Stimulated activated CD4-positive, alpha-beta T cell treated with anti-CD3 and anti-CD28 coated beads, Interleukin-12 subunit alpha, Interleukin-12 subunit beta, amount 100 ng/mL, for 4 hours (primary cell): ENCODE results near the gene AHI1.

Experiments
- DNase-seq: peaks from one replicate; pipeline ENCODE4 v3.0.0-alpha.2; 2020

AHI1 gene

DNA sequence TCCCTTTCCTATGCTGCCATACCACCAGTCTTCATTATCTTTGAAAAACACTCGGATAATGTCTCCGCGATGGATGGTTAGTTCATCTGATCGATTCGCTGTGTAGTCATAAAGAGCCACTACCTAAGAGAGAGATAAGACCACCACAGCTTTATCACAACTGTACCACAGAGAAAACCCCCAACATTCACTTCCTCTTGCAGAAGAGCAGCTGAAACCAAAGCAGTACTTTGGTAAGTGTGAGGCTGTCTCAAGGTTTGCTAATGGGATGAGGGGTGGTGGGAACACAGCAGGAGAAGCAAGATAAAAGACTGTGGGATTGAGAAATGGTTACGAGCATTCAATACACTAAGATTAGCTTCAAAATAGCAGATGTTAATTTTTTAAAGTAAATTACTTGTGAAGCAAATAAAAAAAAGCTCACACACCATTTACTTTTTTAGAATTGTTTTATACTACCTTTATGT lies 174.3 kb downstream of the AHI1 start:
- DNase-seq: no peak

DNA sequence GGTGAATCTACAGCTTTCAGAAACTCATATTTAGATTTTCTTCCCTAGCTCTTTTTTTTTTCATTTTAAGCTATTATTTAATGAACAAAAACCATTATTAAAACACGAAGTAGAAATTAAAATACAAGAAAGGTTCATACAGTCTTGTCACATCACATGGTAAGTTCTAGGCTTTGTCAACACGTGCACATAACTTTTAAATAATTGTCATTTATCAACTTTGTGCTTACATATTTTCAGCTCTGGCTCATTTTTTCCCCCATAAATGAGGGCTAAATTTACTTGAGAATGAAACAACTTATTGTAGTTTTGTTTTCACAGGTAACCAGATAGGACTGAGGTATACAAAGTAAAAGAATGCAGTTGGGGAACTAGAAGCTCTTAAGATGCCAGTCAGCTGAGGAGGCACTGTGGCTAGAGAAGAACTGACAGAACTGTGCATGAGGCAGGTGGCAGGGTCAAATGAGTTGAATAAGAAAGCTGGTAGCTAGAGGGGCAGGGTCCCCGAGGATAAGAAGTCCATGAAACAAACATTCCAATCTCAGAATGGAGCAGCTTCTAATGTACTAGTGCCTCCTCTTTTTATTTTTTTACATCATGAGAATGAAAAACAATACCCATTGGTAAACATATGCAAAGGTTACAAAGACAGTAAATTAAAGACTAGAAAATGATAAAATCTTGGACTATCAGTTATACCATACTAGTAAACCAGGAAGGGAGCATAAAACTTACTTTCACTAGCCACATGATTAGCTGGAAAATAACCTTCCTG lies 174.9 kb downstream of the AHI1 start:
- DNase-seq: no peak

DNA sequence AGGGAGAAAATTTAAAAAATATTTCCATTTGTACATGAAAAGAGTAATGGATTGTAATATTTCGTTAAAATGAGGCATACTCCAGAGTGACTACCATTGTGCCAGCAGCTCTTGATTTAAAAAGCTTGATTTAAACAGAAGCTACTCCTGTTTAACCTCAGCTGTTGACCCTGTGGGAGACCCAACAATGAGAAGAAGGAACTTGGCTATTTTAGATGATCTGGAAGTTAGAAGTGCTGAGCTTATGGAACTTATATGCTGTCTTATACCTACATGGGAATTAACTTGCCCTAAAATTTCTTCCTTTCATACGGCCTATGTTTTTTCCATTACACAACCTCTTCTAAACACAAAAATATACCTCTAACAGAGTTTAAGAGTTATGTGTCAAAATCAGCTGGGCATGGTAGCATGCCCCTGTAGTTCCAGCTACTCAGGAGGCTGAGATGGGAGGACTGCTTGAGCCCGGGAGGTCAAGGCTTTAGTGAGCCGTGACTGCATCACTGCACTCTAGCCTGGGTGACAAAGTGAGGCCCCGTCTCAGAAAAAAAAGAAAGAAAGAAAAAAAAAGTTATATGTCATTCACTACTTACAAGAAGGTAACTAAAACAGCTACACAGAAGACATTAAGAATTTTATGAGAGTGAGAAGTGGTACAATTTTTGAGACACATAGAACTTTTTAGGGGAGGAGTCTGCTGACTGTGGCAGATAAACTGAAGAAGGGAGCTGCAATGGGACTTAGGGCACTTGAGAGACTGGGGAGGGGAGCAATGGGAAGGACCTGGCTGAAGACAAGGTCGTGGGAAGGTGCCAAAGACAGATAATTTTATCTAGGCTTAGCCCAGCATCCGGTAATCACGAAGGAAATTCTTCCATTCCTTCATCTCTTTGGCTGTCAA lies 176.6 kb downstream of the AHI1 start:
- no peak for DNase-seq

DNA sequence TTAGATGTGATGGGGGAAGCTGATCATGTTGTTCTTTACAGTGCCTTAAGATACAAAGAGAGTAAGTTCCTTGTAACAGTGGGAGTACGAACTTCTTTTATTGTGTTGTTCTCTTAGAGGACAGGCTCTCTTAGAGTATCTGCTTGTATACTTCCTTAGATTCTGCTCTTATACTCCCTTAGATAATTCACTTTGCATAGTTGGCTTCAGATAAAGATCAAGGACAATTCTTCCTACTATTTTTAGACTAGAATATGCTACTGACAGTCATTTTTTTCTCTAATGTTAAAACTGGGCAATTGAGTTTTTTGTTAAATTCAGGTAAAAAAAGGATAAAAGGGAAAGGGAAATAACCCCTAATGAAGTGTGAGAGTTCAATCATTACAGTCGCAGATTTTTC lies 177.7 kb downstream of the AHI1 start:
- DNase-seq: no peak

DNA sequence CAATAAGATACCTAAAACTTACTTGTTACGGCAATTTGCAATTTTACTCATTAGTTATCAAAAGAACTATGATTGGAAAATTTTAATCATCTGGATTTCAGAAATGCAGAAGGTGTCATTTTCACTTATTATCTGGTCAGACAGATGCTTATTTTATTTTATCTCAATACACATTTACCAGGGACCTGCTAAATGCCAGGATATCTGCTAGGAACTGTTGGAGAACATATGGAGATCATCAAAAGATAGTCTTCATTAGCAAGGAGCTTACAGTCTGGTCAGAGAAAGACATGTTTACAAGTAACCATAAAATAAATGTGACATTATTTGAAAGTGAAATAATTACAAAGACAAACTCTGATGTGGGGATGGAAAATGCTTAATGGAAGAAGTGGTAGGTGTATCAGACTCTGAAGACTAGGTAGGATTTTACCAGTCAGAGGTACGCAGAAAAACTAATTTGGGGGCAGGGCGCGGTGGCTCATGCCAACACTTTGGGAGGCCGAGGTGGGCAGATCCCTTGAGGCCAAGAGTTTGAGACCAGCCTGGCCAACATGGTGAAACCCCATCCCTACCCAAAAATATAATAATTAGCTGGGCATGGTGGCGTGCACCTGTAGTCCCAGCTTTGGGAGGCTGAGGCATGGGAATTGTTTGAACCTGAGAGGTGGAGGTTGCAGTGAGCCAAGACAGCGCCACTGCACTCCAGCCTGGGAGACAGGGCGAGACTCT lies 178.6 kb downstream of the AHI1 start:
- DNase-seq: no peak

DNA sequence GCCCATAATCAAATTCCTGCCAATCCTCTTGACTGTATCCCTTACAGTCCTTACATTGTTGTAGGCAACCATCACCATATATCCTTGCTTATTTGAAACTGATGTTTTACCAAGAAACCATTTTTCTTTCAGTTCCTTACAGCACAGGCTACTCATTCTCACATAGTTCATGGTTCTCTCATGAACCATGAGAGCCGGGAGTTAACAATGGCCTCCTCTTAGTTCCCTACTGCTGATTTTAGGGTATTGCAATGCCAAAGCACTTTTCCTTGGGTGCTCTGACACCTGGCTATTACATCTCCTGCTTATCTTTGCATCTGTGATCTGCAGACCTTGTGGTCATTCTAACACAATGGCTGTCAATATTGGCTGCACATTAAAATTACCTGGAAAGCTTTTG lies 183.0 kb downstream of the AHI1 start:
- no peak for DNase-seq

DNA sequence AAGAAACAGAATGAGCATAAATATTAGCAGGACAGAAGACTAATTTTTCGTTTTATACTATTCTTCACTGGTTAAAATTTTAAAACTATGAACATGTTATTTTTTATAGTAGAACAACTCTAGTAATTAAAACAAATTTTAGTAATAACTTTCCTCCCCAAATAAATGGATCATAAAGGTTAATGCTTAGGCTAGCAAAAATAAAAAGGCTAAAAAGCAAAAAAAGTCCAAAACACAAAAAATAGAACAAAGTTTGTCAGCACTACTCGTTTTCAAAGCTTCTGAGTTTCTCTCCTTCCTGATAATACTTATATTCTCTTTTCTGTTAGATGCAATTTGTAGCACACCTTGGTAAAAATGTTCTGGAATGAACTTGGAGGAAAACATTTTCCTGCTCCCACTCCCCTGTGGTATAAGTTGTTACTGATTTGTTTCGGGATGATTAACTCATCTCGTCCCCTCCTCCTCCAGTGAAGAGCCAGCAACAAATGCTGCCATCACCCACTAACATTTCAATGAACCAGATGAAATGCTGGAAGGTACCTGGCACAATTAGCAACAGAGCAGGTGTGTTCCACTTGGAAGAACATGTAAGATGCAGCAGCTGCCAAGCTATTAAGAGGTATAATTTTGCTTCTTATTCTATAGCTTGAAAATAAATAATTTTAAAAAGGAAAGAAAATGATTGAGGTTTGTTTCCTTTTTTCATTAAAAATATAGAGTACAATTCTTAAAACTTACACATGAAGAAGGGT lies 185.9 kb downstream of the AHI1 start:
- no peak for DNase-seq

DNA sequence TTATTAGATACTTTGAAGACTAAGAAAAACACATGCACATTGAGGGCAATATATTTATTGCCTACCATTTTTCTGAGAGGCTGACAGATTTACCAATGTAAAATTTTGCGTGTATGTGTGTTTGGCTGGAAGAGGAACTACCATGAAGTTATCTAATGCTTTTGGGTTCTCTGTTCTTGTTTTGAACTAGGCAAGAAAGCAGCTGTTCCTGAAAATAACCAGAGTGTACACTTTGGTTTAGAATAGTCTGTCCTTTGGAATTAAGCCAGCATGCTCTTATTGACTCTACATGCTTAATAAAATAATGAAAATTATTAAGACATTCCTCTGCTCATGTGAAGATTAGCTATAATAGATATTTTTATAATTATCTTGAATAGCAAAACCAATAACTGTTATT lies 187.2 kb downstream of the AHI1 start:
- DNase-seq: no peak

DNA sequence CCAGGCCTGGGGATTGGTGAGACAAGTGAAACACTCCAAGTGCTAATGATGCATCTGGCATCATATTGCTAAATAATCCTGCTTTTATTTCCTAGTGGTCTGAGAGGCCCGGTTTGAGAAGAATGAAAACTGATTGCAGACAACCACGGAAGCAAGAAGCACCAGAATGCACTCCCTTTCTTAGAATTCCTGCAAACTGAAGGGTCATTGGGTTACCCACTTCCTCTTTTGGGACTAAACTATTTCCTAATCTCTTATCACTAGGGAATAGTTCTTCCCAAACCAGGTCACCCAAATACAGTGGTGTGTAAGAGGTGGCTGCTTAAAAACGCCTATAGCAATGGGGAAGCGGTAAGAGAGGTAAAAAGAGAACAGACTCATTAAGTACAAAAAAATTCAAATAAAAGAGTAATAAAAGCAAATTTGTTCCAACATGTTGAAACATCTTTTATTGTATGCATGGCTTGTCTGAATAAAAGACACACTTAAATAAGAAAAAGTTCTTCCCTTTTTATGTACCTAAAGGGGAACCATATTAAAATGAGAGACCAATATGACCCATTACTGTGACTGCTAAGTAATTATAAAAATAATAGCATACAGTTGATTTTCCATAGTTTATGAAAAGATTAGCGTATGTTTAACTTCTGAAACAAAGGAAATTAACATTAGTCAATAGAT lies 190.7 kb downstream of the AHI1 start:
- no peak for DNase-seq

DNA sequence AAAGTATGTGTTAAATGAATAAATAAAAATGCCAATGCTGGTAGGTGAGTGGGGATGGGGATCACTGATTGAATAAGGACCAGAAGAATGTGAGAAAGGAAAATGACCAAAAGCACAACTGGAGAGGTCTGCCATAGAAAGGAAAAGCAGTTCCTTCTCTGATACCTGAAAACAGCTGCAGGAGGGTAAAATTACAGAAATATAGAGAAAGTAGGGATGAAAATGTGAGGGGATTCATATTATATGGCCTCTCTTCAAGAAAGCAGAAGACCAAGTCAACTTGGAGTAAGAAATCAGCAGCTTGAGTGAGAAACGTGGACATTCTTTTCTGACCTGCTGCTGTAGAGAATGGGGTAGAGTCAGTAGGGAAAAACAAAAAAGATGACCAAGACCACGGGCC lies 191.4 kb downstream of the AHI1 start:
- no peak for DNase-seq

DNA sequence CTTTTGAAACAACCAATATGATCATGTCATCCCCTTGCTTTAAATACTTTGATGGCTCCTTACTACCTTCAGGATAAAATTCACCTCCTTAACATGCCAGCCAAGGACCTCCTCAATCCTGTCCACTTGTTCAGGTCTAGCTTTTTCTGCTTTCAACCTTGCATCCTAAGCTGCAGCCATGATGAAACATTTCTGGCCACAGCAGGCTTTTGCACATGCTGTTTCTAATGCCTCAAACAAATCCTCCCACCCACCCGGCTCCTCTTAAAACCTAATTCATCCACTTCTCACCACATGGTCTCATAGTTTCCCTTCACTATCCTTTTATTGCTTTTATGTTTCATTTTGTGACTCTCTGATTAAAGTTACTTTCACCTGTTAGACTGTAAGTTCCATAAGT lies 191.9 kb downstream of the AHI1 start:
- DNase-seq: no peak

DNA sequence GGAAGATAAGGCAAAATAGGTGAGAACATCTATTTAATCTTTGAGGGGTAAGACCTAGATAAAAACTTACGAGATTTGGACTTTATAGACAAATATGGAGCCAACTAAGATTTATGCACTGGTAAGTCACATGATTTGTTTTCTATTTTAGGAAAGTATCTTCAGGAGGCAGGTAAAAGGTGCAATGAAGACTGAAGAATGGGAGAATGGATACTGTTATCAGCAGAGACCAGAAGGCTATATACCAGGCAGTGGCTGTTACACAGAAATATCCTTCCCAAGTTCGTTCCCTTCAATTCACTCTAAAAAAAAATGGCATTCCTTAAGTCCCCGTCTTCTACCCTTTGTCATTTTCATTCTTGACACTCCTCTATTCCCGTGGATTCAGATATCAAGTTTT lies 192.7 kb downstream of the AHI1 start:
- DNase-seq: no peak

DNA sequence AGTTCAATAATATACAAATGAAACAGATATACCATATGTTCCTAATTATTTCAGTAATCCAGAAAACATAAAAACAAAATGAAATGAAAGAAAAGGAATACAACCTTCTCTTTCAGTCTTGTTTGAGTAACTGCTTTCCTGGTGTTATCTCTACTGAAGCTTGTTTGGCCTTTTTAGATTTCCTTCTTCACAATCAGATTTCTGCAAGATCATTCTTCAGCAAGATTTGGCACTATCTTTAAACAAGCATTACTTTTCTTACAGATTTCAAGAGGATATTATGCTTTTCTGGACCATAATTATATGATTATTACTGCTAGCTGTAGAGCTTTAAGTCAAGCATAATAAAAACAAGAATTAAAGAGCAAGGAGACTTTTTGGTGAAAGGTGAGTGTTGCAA lies 196.2 kb downstream of the AHI1 start:
- no peak for DNase-seq

DNA sequence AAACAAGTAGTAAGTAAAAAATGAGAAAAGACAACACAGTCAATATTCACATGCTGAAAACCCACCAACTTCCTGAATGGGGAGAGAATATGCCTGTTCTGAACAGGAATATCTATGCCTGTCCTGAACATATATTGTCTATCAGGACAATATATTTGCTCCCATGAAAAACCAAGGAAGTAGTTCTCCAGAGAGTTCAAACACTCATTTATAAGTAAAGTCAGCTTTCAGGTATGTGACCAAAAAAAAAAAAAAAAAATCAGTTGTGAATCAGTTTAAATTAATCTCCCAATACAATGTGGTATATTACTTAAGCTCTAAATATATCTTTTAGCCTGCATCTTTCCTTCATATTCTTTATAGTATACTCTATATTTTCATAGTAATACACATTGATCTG lies 197.0 kb downstream of the AHI1 start:
- no peak for DNase-seq

DNA sequence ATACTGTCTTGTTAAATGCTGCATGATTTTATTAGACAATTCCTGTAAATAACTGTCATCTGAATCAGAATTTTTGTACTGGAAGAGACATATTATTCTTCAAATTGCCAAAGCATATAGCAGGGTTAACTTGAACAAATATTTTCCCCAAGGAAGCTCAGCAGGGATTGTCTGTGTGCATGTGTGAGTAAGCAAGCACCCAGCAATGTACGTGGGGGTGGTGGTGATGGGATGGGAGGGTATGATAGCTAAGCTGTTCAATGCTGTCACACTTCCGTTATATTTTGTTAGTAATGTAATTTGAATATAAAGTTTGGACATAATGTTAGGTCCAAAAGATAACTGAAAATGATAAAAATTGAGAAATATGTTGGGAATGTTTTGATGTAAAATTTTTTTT lies 198.3 kb downstream of the AHI1 start:
- no peak for DNase-seq

DNA sequence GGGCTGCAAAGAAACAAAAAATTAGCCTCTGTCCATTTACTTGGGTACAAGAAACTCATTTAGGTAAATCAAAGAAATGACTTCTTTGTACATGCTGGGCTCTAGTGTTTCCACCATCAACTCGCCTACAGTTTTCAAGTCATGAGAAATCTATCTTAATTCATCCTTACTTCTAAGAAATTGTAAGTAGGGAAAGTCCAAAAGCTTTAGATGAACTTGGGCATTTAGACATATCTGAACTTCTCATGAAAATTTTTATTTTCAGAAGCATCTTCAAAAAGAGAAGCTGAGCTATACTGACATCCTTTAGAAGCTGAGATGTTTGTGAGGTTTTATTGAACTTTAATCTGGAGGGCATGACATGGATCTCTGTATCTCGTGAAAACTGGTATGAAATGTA lies 199.1 kb downstream of the AHI1 start:
- no peak for DNase-seq

DNA sequence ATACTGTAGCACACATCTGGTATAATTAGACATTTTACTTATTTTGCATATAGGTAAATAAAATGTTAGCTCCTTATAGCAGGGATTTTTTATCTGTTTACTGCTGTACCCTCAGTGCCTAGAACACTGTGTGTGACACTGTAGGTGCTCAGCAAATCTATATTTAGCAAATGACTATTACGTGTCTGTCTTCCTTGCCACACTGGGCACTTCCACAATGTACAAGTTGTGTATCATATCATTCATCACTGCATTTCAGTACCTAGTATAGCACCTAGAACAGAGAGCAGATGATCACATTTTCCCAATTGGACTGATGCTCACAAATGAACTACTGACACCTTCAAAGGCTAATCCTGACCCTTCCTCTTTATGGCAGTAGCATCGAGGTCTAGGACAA lies 200.8 kb downstream of the AHI1 start:
- DNase-seq: no peak

DNA sequence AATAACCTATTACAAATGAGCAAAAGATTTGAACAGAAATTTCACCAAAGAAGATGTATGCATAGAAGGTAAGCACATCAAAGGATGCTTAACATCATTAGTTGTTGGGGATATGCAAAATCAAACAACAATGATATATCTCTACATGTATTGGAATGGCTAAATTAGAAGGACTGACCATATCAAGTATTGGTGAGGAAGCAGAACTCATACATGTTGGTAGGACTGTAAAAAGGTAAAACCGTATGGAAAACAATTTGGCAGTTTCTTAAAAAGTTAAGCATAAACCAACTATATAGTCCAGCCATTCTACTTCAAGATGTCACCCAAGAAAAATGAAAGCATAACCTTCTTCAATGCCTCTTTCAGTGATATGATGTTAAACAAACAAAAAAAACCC lies 202.5 kb downstream of the AHI1 start:
- DNase-seq: no peak

DNA sequence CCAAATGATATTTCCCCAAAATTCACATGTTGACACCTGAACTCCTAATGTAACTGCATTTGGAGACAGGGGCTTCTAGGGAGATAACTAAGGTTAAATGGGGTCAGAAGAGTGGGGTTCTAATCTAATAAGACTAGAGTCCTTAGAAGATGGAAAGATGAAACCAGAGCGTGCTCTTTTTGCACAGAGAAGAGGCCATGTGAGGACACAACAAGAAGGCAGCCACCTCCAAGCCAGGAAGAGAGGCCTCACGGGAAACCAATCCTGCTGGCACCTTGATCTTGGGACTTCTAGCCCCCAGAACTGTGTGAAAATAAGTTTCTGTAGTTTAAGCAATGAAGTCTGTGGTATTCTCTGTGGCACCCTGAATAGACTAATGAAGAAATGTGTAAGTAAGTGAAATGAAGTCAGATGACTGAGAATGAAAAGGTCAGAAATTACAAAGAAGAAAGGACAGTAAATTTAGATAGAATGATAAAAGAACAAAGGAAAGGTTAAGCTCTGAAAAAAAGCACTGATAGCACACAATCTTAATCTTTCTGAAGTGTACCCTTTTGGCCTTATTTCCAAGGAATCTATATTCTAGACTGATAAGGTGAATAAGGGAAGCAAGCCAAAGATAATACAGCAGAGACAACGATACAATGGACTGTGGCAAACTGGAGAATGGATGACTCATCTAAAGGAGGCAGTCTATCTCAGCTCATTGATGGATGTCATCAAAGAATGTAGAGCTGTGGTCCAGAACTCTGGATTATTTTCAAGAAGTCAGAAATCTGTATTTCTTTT lies 206.1 kb downstream of the AHI1 start:
- DNase-seq: no peak

DNA sequence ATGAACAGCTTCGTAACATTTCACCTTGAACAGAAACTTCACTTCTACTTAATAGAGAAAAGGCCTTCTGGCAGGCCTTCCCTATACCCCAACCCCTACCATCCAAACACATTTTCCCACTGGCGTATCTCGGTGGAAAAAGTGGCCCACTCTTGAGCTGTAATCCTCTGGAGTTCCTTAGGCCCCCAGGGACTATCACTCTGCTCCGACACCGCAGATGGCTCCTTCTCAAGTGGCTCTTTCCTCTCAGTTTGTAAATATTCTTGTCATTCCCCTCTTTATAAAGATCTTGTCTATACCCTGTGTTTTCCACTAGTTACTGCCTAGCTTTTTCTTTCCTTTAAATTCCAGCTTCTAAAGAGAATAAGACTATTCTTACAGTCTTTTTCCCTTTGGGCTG lies 207.7 kb downstream of the AHI1 start:
- no peak for DNase-seq

DNA sequence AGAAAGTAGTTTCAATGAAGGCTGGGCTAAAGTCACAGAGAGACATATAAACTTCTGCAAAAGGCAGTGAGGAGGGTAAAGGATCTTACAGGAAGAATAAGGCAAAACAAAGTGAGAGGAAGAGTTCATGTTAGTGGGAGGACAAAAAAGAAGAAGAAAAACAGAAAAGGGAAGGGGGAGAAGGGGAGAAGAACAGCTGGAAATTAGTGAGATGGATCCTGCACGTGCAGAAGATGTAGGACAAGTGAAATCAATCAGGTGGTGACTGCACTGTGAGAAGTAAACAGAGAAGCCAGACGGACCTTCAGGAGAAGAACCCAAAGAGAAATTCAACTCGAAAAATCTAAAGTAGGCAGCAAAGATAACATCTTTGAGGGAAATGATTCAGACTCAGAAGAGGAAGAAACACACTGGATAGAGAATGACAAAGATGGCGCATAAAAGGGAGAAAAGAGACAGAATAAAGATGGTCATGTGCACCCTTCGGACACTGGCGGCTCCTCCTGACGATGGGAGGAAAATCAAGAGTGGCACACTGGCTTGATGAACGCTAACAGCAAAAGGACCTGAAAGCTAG lies 210.5 kb downstream of the AHI1 start:
- DNase-seq: no peak
